ENCODE measurements around the gene TNC. TPM values are rescaled to one million over a fixed set of nuclear protein-coding genes. Genes with fewer than 3 reads are reported as not detected.

TNC gene
- total and polyA plus RNA-seq, 2 of the 4 experiments (the other 2 are of a cell fraction), result 192 to 253 TPM

DNA sequence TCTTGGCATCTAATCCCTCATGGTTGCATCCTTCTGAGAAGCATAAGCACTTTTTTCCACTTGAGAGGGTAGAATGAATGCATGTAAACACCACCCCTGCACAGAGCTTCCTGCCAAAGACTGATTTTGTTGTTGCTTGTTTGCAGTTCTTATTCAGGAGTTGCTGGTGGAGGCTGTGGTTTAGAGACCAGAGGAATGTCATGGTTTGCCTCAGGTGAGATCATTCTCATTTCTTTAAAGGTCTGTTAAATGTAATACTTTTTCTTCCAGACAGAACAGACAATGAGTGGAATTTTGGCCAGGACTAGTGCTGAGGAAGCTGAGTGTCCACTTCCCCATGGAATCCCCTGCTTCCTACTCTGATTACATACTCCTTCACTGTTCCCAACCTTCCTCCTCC lies 3.2 kb upstream of the TNC start:
- no TSS peak for BruUV-seq (replicated peaks)
- Histone ChIP-seq H4K91ac (ENCODE audit: insufficient read depth, low read depth, low read length) (no peak overlapping the region; the same call in 1 of the 2 replicates), H4K20me1 (ENCODE audit: insufficient read depth, low read length) (no peaks in the 10 kb centered on the region), H4K8ac (ENCODE audit: low read depth in 2 of 2, low read length in 2 of 2) (no peak overlapping the region), H2AK9ac (replicated peaks; ENCODE audit: low read depth, low read length, poor library complexity) (no peak overlapping the region), H3K27ac (ENCODE audit: insufficient read depth, low read length) (no peak overlapping the region), H3K79me1 (ENCODE audit: low read depth in 1 of 2, low read length in 2 of 2) (peaks cover 11 to 13% of the 10 kb centered on the region in 2 experiments), H2BK5ac (ENCODE audit: low read depth, low read length, poor library complexity, severe bottlenecking) (no peak overlapping the region), H3K56ac (ENCODE audit: extremely low read depth, insufficient read depth, low read length) (no peak overlapping the region), H2BK20ac (ENCODE audit: low read depth, low read length) (no peak overlapping the region), H3K4me3 (ENCODE audit: insufficient read depth, low read depth, low read length) (no peak overlapping the region), H3K36me3 (ENCODE audit: control insufficient read depth, insufficient read depth, low read length) (no peaks in the 10 kb centered on the region; the same call in 1 of the 2 replicates), H4K5ac (ENCODE audit: low read depth, low read length) (no peak overlapping the region), H3K4me1 (ENCODE audit: control insufficient read depth, insufficient read depth, low read length) (peaks cover 4% of the 10 kb centered on the region; the same call in 1 of the 2 replicates), H2BK15ac (ENCODE audit: low read depth, low read length) (0 out of 3 replicates have a peak overlapping the region, but pooled peaks have one; percentile 15), H2BK120ac (ENCODE audit: low read depth, low read length) (no peak overlapping the region; the same call in 1 of the 2 replicates), H3K18ac (ENCODE audit: low read depth, low read length) (no peak overlapping the region), H3K4me2 (ENCODE audit: low read depth, low read length) (no peak overlapping the region), H2AK5ac (ENCODE audit: low read depth, low read length) (peak overlapping the region; percentile 10; the same call in 1 of the 2 replicates), H3K4ac (ENCODE audit: low read depth, low read length) (peak overlapping the region; percentile 19; the same call in 1 of the 2 replicates), H3K9me3 (ENCODE audit: control insufficient read depth, insufficient read depth, low read length) (peaks cover 3% of the 10 kb centered on the region), H3K23ac (ENCODE audit: low read depth, low read length) (no peak overlapping the region), H3K14ac (replicated peaks; ENCODE audit: low read depth, low read length) (no peak overlapping the region), H2AFZ (replicated peaks; ENCODE audit: low read length, poor library complexity) (no peak overlapping the region), H3K27me3 (ENCODE audit: control insufficient read depth, insufficient read depth, low read length) (no peaks in the 10 kb centered on the region; the same call in 1 of the 2 replicates), H3K9me1 (ENCODE audit: insufficient read depth, low read length) (no peaks in the 10 kb centered on the region; the same call in 1 of the 2 replicates), H3K9ac (ENCODE audit: low read depth, low read length) (no peak overlapping the region)
- CTCF ChIA-PET, result no interaction called here
- no peak for DNase-seq
- in situ Hi-C loops (cut with MboI; ENCODE audit: low sequenced_read_pairs) (no loop called here), intact Hi-C loops (cut with micrococcal nuclease) (no loop called here), dilution Hi-C loops (cut with HindIII; ENCODE audit: low sequenced_read_pairs, unreplicated experiment) (no loop called here)
- POLR2A ChIA-PET (ENCODE audit: unreplicated experiment), result no interaction called here
- no peak for ATAC-seq (ENCODE audit: low read depth)
- TF ChIP-seq RCOR1 (IDR thresholded peaks at IDR 0.05; ENCODE audit: insufficient replicate concordance, low read length) (no peak), SMC3 (IDR thresholded peaks at IDR 0.05; ENCODE audit: low read depth, low read length) (no peak), CHD1 (IDR thresholded peaks at IDR 0.05; ENCODE audit: low read depth, low read length) (no peak), CEBPB (IDR thresholded peaks at IDR 0.05; ENCODE audit: low read depth, low read length) (no peak), NFE2L2 (IDR thresholded peaks at IDR 0.05; ENCODE audit: low read depth, low read length) (no peak), RAD21 (IDR thresholded peaks at IDR 0.05; ENCODE audit: low read length) (no peak), MAFK (IDR thresholded peaks at IDR 0.05; ENCODE audit: low read depth, low read length) (no peak), BHLHE40 (IDR thresholded peaks at IDR 0.05; ENCODE audit: low read depth, low read length) (no peak), RFX5 (IDR thresholded peaks at IDR 0.05; ENCODE audit: low read depth, low read length) (no peak), MAZ (IDR thresholded peaks at IDR 0.05; ENCODE audit: borderline replicate concordance, low read depth, low read length) (no peak), POLR2A (IDR thresholded peaks at IDR 0.05; ENCODE audit: low read depth, low read length) (no peak), MXI1 (IDR thresholded peaks at IDR 0.05; ENCODE audit: borderline replicate concordance, low read depth, low read length) (no peak), FOS (IDR thresholded peaks at IDR 0.05; ENCODE audit: low read depth, low read length) (no peak)
- TF ChIP-seq, protein P1, sequence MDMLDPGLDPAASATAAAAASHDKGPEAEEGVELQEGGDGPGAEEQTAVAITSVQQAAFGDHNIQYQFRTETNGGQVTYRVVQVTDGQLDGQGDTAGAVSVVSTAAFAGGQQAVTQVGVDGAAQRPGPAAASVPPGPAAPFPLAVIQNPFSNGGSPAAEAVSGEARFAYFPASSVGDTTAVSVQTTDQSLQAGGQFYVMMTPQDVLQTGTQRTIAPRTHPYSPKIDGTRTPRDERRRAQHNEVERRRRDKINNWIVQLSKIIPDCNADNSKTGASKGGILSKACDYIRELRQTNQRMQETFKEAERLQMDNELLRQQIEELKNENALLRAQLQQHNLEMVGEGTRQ (IDR thresholded peaks at IDR 0.05; ENCODE audit: low read depth, low read length), result no peak
- TF ChIP-seq, protein P2, sequence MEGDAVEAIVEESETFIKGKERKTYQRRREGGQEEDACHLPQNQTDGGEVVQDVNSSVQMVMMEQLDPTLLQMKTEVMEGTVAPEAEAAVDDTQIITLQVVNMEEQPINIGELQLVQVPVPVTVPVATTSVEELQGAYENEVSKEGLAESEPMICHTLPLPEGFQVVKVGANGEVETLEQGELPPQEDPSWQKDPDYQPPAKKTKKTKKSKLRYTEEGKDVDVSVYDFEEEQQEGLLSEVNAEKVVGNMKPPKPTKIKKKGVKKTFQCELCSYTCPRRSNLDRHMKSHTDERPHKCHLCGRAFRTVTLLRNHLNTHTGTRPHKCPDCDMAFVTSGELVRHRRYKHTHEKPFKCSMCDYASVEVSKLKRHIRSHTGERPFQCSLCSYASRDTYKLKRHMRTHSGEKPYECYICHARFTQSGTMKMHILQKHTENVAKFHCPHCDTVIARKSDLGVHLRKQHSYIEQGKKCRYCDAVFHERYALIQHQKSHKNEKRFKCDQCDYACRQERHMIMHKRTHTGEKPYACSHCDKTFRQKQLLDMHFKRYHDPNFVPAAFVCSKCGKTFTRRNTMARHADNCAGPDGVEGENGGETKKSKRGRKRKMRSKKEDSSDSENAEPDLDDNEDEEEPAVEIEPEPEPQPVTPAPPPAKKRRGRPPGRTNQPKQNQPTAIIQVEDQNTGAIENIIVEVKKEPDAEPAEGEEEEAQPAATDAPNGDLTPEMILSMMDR (conservative IDR thresholded peaks at IDR 0.05; ENCODE audit: low read depth, low read length), result no peak
- TF ChIP-seq, protein P3, sequence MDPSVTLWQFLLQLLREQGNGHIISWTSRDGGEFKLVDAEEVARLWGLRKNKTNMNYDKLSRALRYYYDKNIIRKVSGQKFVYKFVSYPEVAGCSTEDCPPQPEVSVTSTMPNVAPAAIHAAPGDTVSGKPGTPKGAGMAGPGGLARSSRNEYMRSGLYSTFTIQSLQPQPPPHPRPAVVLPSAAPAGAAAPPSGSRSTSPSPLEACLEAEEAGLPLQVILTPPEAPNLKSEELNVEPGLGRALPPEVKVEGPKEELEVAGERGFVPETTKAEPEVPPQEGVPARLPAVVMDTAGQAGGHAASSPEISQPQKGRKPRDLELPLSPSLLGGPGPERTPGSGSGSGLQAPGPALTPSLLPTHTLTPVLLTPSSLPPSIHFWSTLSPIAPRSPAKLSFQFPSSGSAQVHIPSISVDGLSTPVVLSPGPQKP (IDR thresholded peaks at IDR 0.05; ENCODE audit: borderline replicate concordance, low read depth, low read length), result no peak

Data from IMR-90 (cell line).